ENCODE results near the gene TEP1. TPM values are rescaled to one million over a fixed set of nuclear protein-coding genes. Genes with fewer than 3 reads are reported as not detected.
"Not testable (repeated sequence)": the region's sequence is repeated elsewhere in the genome, so short reads cannot be mapped to it uniquely, and the experiment has no call there.

The TEP1 gene
- total RNA-seq, 4 donors from 2014 or later, result 72.2 to 216 (median 79.9) TPM

DNA sequence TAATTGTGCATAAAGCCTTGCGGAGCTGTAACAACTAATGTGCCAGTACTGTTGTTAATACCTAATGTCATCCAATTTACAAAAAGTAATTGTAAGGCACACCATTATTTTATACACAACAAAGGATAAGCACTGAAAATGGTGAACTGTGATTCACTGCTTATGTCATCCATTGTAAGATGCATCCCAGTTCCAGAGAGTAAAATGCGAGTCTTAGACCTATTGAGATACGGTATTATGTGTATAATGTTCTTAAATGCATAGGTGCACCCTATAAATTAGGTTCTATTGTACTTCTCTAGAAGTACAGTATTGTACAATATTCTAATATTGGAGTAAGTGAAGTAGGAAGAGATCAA is 69.5 kb downstream of the TEP1 start:
- no peak for TF ChIP-seq POLR2AphosphoS5 (IDR thresholded peaks at IDR 0.05)
- TF ChIP-seq, protein P1, sequence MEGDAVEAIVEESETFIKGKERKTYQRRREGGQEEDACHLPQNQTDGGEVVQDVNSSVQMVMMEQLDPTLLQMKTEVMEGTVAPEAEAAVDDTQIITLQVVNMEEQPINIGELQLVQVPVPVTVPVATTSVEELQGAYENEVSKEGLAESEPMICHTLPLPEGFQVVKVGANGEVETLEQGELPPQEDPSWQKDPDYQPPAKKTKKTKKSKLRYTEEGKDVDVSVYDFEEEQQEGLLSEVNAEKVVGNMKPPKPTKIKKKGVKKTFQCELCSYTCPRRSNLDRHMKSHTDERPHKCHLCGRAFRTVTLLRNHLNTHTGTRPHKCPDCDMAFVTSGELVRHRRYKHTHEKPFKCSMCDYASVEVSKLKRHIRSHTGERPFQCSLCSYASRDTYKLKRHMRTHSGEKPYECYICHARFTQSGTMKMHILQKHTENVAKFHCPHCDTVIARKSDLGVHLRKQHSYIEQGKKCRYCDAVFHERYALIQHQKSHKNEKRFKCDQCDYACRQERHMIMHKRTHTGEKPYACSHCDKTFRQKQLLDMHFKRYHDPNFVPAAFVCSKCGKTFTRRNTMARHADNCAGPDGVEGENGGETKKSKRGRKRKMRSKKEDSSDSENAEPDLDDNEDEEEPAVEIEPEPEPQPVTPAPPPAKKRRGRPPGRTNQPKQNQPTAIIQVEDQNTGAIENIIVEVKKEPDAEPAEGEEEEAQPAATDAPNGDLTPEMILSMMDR (IDR thresholded peaks at IDR 0.05), result peak in 1 of 5 experiments; percentile 2
- H3K4me3 ChIP-seq, result peak overlapping the region; percentile 57 to 65 (median 60)
- DNase-seq, result no peak
- no peaks in the 10 kb centered on the region for H3K9me3 ChIP-seq
- peaks cover 0 to 7% (median 2%) of the 10 kb centered on the region in 4 donors for H3K4me1 ChIP-seq
- H3K36me3 ChIP-seq, result peaks cover 0 to 3% (median 0%) of the 10 kb centered on the region in 4 donors
- WGBS, 2 donors (ENCODE audit: low coverage in 1 of 2), result 0% methylated on average over 3 of the region's 3 CpGs
- in situ Hi-C loops (cut with MboI; ENCODE audit: low pct_ligation_motif_present in 1 of 4, low pct_unique_long_range_greater_than_20kb in 1 of 4, low sequenced_read_pairs in 3 of 4), result loop anchor here in 2 of 4 donors (25.0 kb wide), 2 partner anchors 118 to 343 kb away; partner anchors contain the start of genes APEX1 (in 2 of the 2), OSGEP (in 2 of the 2), PIP4P1 (in 2 of the 2) and PNP (in 2 of the 2)
- no peaks in the 10 kb centered on the region for H3K27me3 ChIP-seq
- peak overlapping the region; percentile 94 to 98 (median 96) for H3K27ac ChIP-seq
- intact Hi-C loops (cut with DNase I; ENCODE audit: low total_unique reads), result loop anchor here (5.0 to 10.0 kb wide), 2 partner anchors 121 to 338 kb away; partner anchors contain the start of genes PIP4P1, PNP and RNASE4

DNA sequence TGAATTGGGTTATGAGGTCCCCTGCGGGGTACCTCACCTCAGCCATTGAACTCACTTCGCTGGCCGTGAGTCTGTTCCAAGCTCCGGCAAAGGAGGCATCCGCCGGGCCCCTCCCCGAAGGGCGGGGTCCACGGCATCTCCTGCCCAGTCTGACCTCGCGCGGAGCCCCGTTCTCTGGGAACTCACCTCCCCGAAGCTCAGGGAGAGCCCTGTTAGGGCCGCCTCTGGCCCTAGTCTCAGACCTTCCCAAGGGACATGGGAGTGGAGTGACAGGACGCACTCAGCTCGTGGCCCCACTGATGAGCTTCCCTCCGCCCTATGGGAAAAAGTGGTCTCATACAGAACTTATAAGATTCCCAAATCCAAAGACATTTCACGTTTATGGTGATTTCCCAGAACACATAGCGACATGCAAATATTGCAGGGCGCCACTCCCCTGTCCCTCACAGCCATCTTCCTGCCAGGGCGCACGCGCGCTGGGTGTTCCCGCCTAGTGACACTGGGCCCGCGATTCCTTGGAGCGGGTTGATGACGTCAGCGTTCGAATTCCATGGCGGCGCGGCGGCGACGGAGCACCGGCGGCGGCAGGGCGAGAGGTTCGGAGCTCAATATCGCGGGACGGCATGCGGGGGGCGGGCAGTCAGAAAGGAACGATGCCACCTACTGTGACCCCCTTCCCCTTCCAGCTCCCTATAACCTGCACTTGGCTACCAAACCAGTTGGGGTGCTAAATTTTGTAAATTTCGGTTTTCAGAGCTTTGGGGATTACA is 70.0 kb downstream of the TEP1 start, which contains the start of gene PARP2:
PARP2 (plus strand) TSS at position 544 of the 770 bp plus-strand sequence; CDS start at position 551, 7 bp downstream.
- 0% methylated on average over 49 of the region's 50 CpGs; no CpG with 5 or more reads in 1 of the 2 donors for WGBS, 2 donors (ENCODE audit: low coverage in 1 of 2)
- H3K36me3 ChIP-seq, result no peaks in the 10 kb centered on the region
- TF ChIP-seq, protein P1 (IDR thresholded peaks at IDR 0.05), result peak in 1 of 5 experiments; percentile 17
- TF ChIP-seq POLR2AphosphoS5 (IDR thresholded peaks at IDR 0.05), result peak; percentile 92 to 99 (median 99)
- no peak for TF ChIP-seq EP300 (IDR thresholded peaks at IDR 0.05; ENCODE audit: low read depth)
- TF ChIP-seq POLR2A (IDR thresholded peaks at IDR 0.05), result peak; percentile 93
- intact Hi-C loops (cut with DNase I; ENCODE audit: low total_unique reads), result loop anchor here (5.0 to 10.0 kb wide), 2 partner anchors 122 to 339 kb away; partner anchors contain the start of genes PIP4P1, PNP and RNASE4
- no peaks in the 10 kb centered on the region for H3K27me3 ChIP-seq
- no peaks in the 10 kb centered on the region for H3K9me3 ChIP-seq
- in situ Hi-C loops (cut with MboI; ENCODE audit: low pct_ligation_motif_present in 1 of 4, low pct_unique_long_range_greater_than_20kb in 1 of 4, low sequenced_read_pairs in 3 of 4), result loop anchor here in 2 of 4 donors (25.0 kb wide), 2 partner anchors 119 to 344 kb away; partner anchors contain the start of genes APEX1 (in 2 of the 2), OSGEP (in 2 of the 2), PIP4P1 (in 2 of the 2) and PNP (in 2 of the 2)
- peak; percentile 96 for DNase-seq
- peak within 1 kb of the TSS; percentile 94 to 98 (median 96) for H3K27ac ChIP-seq
- peaks cover 0 to 7% (median 2%) of the 10 kb centered on the region in 4 donors for H3K4me1 ChIP-seq
- H3K4me3 ChIP-seq, result peak within 1 kb of the TSS; percentile 57 to 65 (median 60)

DNA sequence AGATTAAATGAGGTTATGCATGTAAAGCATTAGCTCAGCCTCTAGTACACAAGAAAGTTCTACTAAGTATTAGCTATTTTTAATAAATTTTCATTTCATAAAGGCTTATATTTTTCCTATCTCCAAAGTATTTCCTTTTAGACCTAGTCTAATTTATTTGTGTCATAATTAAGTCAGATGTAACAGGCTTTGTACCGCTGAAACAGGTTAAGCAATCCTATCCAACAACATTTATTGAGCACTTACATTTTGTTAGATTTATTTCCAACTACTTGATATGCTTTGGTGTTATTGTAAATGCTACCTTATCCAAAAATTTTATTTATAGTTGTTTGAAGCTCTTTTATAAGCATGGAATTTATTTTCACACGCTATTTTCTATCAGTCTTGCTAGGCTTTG is 71.7 kb downstream of the TEP1 start:
- Histone ChIP-seq H3K27me3 (no peaks in the 10 kb centered on the region), H3K9me3 (no peaks in the 10 kb centered on the region), H3K4me3 (peak overlapping the region in 2 of 4 donors; percentile 58 to 65), H3K4me1 (peaks cover 0 to 7% (median 2%) of the 10 kb centered on the region in 4 donors), H3K27ac (peak overlapping the region; percentile 94 to 98 (median 96)), H3K36me3 (no peaks in the 10 kb centered on the region)
- in situ Hi-C loops (cut with MboI; ENCODE audit: low pct_ligation_motif_present in 1 of 4, low pct_unique_long_range_greater_than_20kb in 1 of 4, low sequenced_read_pairs in 3 of 4), result loop anchor here in 2 of 4 donors (25.0 kb wide), 2 partner anchors 121 to 346 kb away; partner anchors contain the start of genes APEX1 (in 2 of the 2), OSGEP (in 2 of the 2), PIP4P1 (in 2 of the 2) and PNP (in 2 of the 2)
- TF ChIP-seq EP300 (IDR thresholded peaks at IDR 0.05; ENCODE audit: low read depth) (no peak), POLR2A (IDR thresholded peaks at IDR 0.05) (no peak), POLR2AphosphoS5 (IDR thresholded peaks at IDR 0.05) (no peak)
- TF ChIP-seq, protein P1 (IDR thresholded peaks at IDR 0.05), result no peak
- intact Hi-C loops (cut with DNase I; ENCODE audit: low total_unique reads), result loop anchor here (5.0 to 10.0 kb wide), 2 partner anchors 123 to 341 kb away; partner anchors contain the start of genes PIP4P1, PNP and RNASE4
- WGBS, 2 donors (ENCODE audit: low coverage in 1 of 2), result 51 to 63% methylated on average over 2 of the region's 2 CpGs
- no peak for DNase-seq

DNA sequence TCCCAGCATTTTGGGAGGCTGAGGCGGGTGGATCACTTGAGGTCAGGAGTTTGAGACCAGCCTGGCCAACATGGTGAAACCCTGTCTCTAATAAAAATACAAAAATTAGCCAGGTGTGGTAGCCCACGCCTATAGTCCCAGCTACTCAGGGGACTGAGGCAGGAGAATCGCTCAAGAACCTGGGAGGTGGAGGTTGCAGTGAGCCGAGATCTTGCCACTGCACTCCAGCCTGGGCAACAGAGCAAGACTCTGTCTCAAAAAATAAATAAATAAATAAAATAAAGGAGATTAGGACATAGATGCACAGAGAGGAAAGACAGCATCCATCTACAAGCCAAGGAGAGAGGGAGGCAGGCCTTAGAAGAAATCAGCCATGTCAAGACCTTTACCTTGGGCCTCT is 72.3 kb downstream of the TEP1 start:
- intact Hi-C loops (cut with DNase I; ENCODE audit: low total_unique reads) (loop anchor here (5.0 to 10.0 kb wide), 2 partner anchors 124 to 341 kb away; partner anchors contain the start of genes PIP4P1, PNP and RNASE4), in situ Hi-C loops (cut with MboI; ENCODE audit: low pct_ligation_motif_present in 1 of 4, low pct_unique_long_range_greater_than_20kb in 1 of 4, low sequenced_read_pairs in 3 of 4) (loop anchor here in 2 of 4 donors (25.0 kb wide), 2 partner anchors 121 to 346 kb away; partner anchors contain the start of genes APEX1 (in 2 of the 2), OSGEP (in 2 of the 2), PIP4P1 (in 2 of the 2) and PNP (in 2 of the 2))
- not testable (repeated sequence) for H3K4me3 ChIP-seq, H3K27ac ChIP-seq, H3K36me3 ChIP-seq, H3K9me3 ChIP-seq, H3K4me1 ChIP-seq, DNase-seq, H3K27me3 ChIP-seq
- 96 to 100% methylated on average over 1 to 4 of the region's 4 CpGs for WGBS, 2 donors (ENCODE audit: low coverage in 1 of 2)

Data from transverse colon (tissue), 4 donors.